Measurements from ENCODE around the gene UPF1.

DNA sequence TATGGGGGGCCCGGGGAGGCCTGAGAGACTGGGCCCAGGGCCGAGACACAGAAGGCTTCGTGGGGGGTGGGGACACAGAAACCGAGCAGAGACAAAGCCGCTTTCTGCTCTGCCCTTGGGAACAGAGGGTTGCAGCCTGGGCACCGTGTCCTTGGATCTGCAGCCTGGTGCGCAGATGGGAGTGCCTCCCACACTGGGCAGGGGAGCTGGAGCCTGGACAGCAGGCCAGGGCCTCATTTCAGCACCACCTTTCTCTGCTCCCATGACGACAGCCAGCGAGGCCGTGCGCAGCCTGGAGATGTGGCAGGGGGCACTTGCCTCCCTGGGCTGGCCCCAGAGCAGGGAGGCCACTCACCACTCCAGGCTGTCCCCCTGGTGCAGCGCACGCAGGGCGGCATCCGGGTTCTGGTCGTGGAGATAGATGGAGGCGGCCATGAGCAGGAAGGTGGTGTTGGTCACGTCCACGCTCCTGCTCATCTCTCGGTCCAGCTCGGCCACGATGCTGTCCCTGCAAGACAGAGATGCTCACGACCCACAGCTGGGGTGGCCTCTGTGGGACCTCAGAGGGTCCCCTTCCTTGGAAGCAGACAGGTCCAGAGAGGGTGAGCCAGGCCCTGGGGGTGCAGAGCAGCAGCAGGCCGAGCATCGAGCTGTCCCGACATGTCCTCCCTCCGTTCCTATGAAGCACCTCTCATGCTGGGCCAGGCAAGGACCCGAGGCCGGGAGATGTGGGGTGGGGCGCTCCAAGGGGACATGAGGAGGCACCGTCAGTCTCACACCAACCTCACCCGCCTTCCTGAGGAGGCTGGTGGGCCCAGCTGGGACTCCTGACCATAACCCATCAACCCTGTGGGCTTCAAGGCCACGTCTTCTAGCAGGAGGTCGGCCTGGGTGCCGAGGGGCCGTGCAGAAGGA, 75.1 kb downstream of the UPF1 start:
- TF ChIP-seq POLR2A (IDR thresholded peaks at IDR 0.05; ENCODE audit: low read depth, low read length) = no peak
- no peak for TF ChIP-seq TAF1 (IDR thresholded peaks at IDR 0.05; ENCODE audit: borderline replicate concordance, low read depth, low read length)
